Airway epithelial cell (primary cell): ENCODE results near the gene CXCL10. TPM values are rescaled to one million over a fixed set of nuclear protein-coding genes. Genes with fewer than 3 reads are reported as not detected.

ENCODE experiments used
- total RNA-seq: library from RNA; depleted of rRNA; stranded (reverse); fragments of >200 nt; gene quantifications from 2 replicates; pipeline ENCODE4 v1.2.3, GENCODE V29; 2015

The CXCL10 gene
- 0.65 TPM in 1 of 2 replicates, not detected in the other for total RNA-seq

GRCh38 chr4:76023389-76023788 lies at the start of gene CXCL10:
Gene CXCL10, minus strand, starts transcription at chr4:76023497. Its CDS starts 66 bp downstream, at chr4:76023431.

GRCh38 chr4:76035799-76036380 lies 12.6 kb upstream of the CXCL10 start, which contains the start of gene CXCL11:
Gene CXCL11, minus strand, starts transcription at chr4:76036070. Its CDS starts 83 bp downstream, at chr4:76035987.

GRCh38 chr4:76007089-76007862 lies 16.0 kb downstream of the CXCL10 start, which contains the start of gene CXCL9:
Gene CXCL9, minus strand, starts transcription at chr4:76007509. Its CDS starts 60 bp downstream, at chr4:76007449.

Other genes with a start within 250 kb of the CXCL10 start
- gene PPEF2, start 121.0 kb downstream of the CXCL10 start, total RNA-seq: not detected in 2 replicates
- 16.3 and 24.6 TPM in 2 replicates for gene NAAA, start 82.5 kb downstream of the CXCL10 start, total RNA-seq
- gene SDAD1, start 32.6 kb downstream of the CXCL10 start, total RNA-seq: 20.9 and 26.0 TPM in 2 replicates
- gene CXCL9, start 16.0 kb downstream of the CXCL10 start, total RNA-seq: not detected in 2 replicates
- gene CXCL11, start 12.6 kb upstream of the CXCL10 start, total RNA-seq: 0.07 TPM in 1 of 2 replicates, not detected in the other
- 1.7 TPM in 1 of 2 replicates, not detected in the other for gene ART3, start 51.2 kb upstream of the CXCL10 start, total RNA-seq
- 28.0 and 41.0 TPM in 2 replicates for gene NUP54, start 124.9 kb upstream of the CXCL10 start, total RNA-seq
- 65.3 and 77.2 TPM in 2 replicates for gene SCARB2, start 190.3 kb upstream of the CXCL10 start, total RNA-seq
- 0.56 TPM in 1 of 2 replicates, not detected in the other for gene FAM47E, start 228.2 kb upstream of the CXCL10 start, total RNA-seq